ENCODE results near the gene MRGPRE.
"Not testable (repeated sequence)": the region's sequence is repeated elsewhere in the genome, so short reads cannot be mapped to it uniquely, and the experiment has no call there.

The MRGPRE gene, protein sequence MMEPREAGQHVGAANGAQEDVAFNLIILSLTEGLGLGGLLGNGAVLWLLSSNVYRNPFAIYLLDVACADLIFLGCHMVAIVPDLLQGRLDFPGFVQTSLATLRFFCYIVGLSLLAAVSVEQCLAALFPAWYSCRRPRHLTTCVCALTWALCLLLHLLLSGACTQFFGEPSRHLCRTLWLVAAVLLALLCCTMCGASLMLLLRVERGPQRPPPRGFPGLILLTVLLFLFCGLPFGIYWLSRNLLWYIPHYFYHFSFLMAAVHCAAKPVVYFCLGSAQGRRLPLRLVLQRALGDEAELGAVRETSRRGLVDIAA

DNA sequence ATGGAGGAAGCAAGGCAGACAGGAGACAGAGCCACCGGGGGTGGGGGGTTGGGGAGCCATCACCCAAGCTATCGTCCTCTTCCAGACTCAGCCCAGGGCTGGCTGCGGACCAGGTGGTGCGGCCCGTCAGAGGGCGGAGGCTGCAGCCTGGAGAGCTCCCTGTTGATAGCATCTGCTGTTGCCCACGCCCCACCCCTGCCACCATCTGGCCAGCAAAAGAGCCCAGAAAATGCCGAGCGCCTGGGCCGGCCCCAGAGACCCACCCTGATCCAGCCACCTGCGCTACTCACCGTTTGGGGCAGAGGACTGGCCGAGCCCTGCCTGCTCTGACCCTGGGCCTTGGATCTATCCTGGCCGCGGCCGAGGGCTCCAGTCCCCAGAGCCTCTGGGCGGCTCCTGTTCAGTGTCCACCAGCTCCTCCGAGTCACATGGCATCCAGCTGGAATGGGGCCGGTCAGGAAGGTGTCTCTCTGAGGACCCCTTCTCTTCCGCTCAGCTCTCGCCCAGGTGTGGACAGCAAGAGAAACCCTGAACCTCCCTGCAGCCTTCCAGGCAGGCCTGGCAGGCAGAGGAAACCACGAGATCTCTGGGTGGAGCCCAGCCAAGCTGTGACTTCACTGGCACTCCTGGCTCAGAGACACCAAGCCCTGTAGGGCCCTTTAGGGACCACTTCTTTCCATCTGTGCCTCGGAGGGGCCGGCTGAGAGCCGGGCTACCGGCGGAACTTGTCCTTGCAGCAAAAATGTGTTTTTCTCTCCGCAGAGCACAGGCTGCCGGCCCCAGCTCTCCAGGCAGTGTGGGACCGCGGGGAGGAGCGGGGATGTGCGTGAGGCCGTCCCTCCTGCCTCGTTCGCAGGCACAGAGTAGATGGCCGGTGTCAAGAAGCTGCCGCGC, at the start of gene MRGPRE:
MRGPRE (minus strand) TSS at position 567 of the 894 bp plus-strand sequence. CDS start 3,618 bp downstream, outside the sequence.
- TF ChIP-seq EZH2phosphoT487 (IDR thresholded peaks at IDR 0.05; ENCODE audit: borderline replicate concordance, low read length), result no peak
- TF ChIP-seq, protein P1, sequence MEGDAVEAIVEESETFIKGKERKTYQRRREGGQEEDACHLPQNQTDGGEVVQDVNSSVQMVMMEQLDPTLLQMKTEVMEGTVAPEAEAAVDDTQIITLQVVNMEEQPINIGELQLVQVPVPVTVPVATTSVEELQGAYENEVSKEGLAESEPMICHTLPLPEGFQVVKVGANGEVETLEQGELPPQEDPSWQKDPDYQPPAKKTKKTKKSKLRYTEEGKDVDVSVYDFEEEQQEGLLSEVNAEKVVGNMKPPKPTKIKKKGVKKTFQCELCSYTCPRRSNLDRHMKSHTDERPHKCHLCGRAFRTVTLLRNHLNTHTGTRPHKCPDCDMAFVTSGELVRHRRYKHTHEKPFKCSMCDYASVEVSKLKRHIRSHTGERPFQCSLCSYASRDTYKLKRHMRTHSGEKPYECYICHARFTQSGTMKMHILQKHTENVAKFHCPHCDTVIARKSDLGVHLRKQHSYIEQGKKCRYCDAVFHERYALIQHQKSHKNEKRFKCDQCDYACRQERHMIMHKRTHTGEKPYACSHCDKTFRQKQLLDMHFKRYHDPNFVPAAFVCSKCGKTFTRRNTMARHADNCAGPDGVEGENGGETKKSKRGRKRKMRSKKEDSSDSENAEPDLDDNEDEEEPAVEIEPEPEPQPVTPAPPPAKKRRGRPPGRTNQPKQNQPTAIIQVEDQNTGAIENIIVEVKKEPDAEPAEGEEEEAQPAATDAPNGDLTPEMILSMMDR (IDR thresholded peaks at IDR 0.05; ENCODE audit: low read depth, low read length, poor library complexity, severe bottlenecking), result no peak
- no peak within 1 kb of the TSS for H3K4me3 ChIP-seq (ENCODE audit: low read length)
- H3K9me2 ChIP-seq (replicated peaks; ENCODE audit: control insufficient read depth, low read length), result no peaks in the 10 kb centered on the region
- H3K79me2 ChIP-seq (ENCODE audit: control insufficient read depth, low read length), result no peaks in the 10 kb centered on the region
- no peaks in the 10 kb centered on the region for H3K9me3 ChIP-seq (ENCODE audit: control insufficient read depth, insufficient read depth, low read length)
- H3K36me3 ChIP-seq (ENCODE audit: control insufficient read depth, low read length), result no peaks in the 10 kb centered on the region
- H4K20me1 ChIP-seq (ENCODE audit: control insufficient read depth, insufficient read depth, low read depth, low read length), result no peaks in the 10 kb centered on the region
- H3F3A ChIP-seq (ENCODE audit: control insufficient read depth, insufficient read depth), result no peaks in the 10 kb centered on the region
- no peaks in the 10 kb centered on the region for H3K4me1 ChIP-seq (ENCODE audit: control insufficient read depth, low read length)
- no peak within 1 kb of the TSS for H3K27ac ChIP-seq (ENCODE audit: low read depth, low read length)
- H3K4me2 ChIP-seq (ENCODE audit: low read length), result no peak within 1 kb of the TSS
- H3K27me3 ChIP-seq (ENCODE audit: control insufficient read depth, low read length), result no peaks in the 10 kb centered on the region

DNA sequence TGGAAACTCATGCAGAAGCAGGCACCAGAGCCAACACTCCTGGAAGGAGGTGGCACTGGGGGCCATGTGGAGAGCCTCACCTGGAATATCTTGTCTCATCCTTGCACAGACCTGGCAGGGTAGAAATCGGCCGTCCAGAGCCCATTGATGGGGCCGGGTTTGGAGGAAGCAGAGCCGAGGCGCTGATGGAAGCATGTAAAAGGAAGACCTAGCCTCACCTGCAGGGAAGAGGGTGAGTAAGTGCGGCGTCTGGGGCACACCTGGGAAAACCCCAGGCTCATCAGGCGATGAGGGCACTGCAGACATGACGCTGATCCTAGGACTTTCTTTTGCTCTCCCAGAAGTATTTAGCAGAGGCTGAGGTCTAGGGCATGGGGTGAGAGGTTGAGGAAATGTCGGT, 48.9 kb upstream of the MRGPRE start:
- H3K27ac ChIP-seq (ENCODE audit: low read depth, low read length); H4K20me1 ChIP-seq (ENCODE audit: control insufficient read depth, insufficient read depth, low read depth, low read length); H3F3A ChIP-seq (ENCODE audit: control insufficient read depth, insufficient read depth); H3K36me3 ChIP-seq (ENCODE audit: control insufficient read depth, low read length); H3K4me2 ChIP-seq (ENCODE audit: low read length); H3K9me3 ChIP-seq (ENCODE audit: control insufficient read depth, insufficient read depth, low read length); H3K79me2 ChIP-seq (ENCODE audit: control insufficient read depth, low read length); H3K4me1 ChIP-seq (ENCODE audit: control insufficient read depth, low read length); H3K9me2 ChIP-seq (replicated peaks; ENCODE audit: control insufficient read depth, low read length); H3K27me3 ChIP-seq (ENCODE audit: control insufficient read depth, low read length); H3K4me3 ChIP-seq (ENCODE audit: low read length): not testable (repeated sequence)

DNA sequence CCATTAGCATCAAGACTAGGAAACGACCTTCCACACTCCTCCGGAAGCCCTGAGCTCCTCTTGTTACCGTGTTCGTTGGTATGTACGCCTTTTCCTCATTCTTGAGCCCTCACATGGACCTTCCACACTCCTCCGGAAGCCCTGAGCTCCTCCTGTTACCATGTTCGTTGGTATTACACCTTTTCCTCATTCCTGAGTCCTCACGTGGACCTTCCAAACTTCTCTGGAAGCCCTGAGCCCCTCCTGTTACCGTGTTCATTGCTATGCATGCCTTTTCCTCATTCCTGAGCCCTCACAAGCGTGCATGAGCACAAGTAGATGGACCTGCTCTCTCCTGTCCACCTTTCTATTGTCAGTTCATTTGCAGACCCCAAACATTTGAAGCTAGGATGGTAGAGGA, 48.4 kb upstream of the MRGPRE start:
- H3K4me1 ChIP-seq (ENCODE audit: control insufficient read depth, low read length); H4K20me1 ChIP-seq (ENCODE audit: control insufficient read depth, insufficient read depth, low read depth, low read length); H3K36me3 ChIP-seq (ENCODE audit: control insufficient read depth, low read length); H3K79me2 ChIP-seq (ENCODE audit: control insufficient read depth, low read length); H3K4me3 ChIP-seq (ENCODE audit: low read length); H3K9me2 ChIP-seq (replicated peaks; ENCODE audit: control insufficient read depth, low read length); H3K4me2 ChIP-seq (ENCODE audit: low read length); H3K9me3 ChIP-seq (ENCODE audit: control insufficient read depth, insufficient read depth, low read length); H3K27ac ChIP-seq (ENCODE audit: low read depth, low read length); H3K27me3 ChIP-seq (ENCODE audit: control insufficient read depth, low read length); H3F3A ChIP-seq (ENCODE audit: control insufficient read depth, insufficient read depth): not testable (repeated sequence)

DNA sequence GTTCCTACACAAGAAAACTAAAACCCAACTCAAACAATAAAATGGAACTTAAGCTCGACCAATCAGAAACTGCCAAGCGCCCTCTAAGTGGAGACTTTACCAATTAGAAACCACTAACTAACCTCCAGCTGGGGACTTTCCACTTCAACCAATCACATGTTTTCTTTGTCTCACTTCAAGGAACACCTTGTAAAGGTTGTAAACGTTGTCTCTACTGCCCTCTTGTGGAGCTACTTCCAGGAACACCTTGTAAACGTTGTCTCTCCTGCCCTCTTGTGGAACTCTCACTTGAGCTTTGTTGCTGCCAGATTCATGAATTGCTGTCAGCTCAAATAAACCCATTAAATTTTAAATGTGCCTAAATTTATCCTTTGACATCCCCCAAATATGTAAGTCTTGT, 46.7 kb upstream of the MRGPRE start:
- H3K9me3 ChIP-seq (ENCODE audit: control insufficient read depth, insufficient read depth, low read length); H3K4me2 ChIP-seq (ENCODE audit: low read length); H3K4me1 ChIP-seq (ENCODE audit: control insufficient read depth, low read length); H3K79me2 ChIP-seq (ENCODE audit: control insufficient read depth, low read length); H3K36me3 ChIP-seq (ENCODE audit: control insufficient read depth, low read length); H3F3A ChIP-seq (ENCODE audit: control insufficient read depth, insufficient read depth); H3K9me2 ChIP-seq (replicated peaks; ENCODE audit: control insufficient read depth, low read length); H3K4me3 ChIP-seq (ENCODE audit: low read length); H3K27ac ChIP-seq (ENCODE audit: low read depth, low read length); H3K27me3 ChIP-seq (ENCODE audit: control insufficient read depth, low read length); H4K20me1 ChIP-seq (ENCODE audit: control insufficient read depth, insufficient read depth, low read depth, low read length): not testable (repeated sequence)

DNA sequence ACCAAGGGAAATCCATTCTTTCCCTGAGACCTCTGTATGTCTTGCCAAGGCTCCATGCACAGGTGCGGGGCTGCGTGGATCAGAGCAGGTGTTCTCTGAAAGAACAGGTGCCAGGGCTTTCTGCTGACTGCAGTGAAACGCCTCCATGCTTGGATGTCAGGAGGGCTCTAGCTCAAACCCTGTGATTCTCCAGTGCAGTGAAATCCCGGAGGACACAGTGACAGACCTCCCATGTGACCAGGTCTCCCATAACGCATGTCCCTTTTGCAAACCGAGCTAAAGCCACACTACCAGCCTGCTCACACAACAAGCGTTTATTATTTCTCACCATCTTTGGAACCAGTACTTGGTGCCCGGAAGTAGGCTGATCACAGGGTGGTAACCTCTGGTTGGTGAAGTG, 41.4 kb upstream of the MRGPRE start:
- H4K20me1 ChIP-seq (ENCODE audit: control insufficient read depth, insufficient read depth, low read depth, low read length); H3K9me3 ChIP-seq (ENCODE audit: control insufficient read depth, insufficient read depth, low read length); H3K9me2 ChIP-seq (replicated peaks; ENCODE audit: control insufficient read depth, low read length); H3K27ac ChIP-seq (ENCODE audit: low read depth, low read length); H3K36me3 ChIP-seq (ENCODE audit: control insufficient read depth, low read length); H3K4me1 ChIP-seq (ENCODE audit: control insufficient read depth, low read length); H3K4me2 ChIP-seq (ENCODE audit: low read length); H3K4me3 ChIP-seq (ENCODE audit: low read length); H3F3A ChIP-seq (ENCODE audit: control insufficient read depth, insufficient read depth); H3K79me2 ChIP-seq (ENCODE audit: control insufficient read depth, low read length); H3K27me3 ChIP-seq (ENCODE audit: control insufficient read depth, low read length): not testable (repeated sequence)

DNA sequence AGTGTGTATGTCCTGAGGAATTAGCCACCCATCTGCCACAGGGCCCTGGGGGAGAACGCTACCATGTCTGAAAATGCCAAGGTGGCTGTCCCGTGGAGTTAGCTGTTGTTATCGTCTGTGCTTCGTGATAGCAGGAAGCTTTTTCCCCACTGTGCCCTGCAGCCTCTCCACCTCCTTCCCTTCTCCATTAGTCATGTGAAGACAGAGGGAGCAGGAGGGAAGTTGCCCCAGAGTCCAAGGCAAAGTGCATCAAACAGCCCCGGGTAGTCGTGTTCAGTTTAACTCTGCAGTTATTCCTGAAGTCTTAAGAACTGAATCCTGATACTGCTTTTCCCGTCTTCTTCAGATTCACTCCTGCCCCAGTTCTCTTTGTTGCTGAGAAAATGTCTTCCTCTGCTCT, 30.3 kb upstream of the MRGPRE start:
- not testable (repeated sequence) for H3K27ac ChIP-seq (ENCODE audit: low read depth, low read length); H3K36me3 ChIP-seq (ENCODE audit: control insufficient read depth, low read length); H3F3A ChIP-seq (ENCODE audit: control insufficient read depth, insufficient read depth); H4K20me1 ChIP-seq (ENCODE audit: control insufficient read depth, insufficient read depth, low read depth, low read length); H3K4me3 ChIP-seq (ENCODE audit: low read length); H3K9me3 ChIP-seq (ENCODE audit: control insufficient read depth, insufficient read depth, low read length); H3K9me2 ChIP-seq (replicated peaks; ENCODE audit: control insufficient read depth, low read length); H3K4me2 ChIP-seq (ENCODE audit: low read length); H3K79me2 ChIP-seq (ENCODE audit: control insufficient read depth, low read length); H3K27me3 ChIP-seq (ENCODE audit: control insufficient read depth, low read length); H3K4me1 ChIP-seq (ENCODE audit: control insufficient read depth, low read length)

DNA sequence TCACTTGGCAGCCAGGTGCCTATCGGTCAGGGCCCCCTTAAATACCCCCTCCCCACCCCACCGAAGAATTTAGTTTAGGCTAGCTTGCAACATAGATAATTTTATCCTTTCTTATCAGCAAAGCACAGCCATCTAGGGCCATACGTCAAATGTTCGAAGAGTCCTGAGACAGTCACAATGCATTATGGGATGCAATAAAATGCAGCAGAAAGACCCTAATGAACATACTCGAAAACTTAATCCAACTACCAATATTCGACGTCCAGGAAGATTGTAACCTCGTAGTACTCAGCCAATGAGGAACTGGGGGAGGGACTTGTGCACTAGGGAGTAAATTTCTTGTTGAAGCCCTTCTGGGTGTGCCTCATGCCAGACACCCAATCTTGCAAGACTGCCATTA, 29.6 kb upstream of the MRGPRE start:
- not testable (repeated sequence) for H4K20me1 ChIP-seq (ENCODE audit: control insufficient read depth, insufficient read depth, low read depth, low read length); H3K79me2 ChIP-seq (ENCODE audit: control insufficient read depth, low read length); H3K4me2 ChIP-seq (ENCODE audit: low read length); H3K36me3 ChIP-seq (ENCODE audit: control insufficient read depth, low read length); H3K27ac ChIP-seq (ENCODE audit: low read depth, low read length); H3K4me3 ChIP-seq (ENCODE audit: low read length); H3K27me3 ChIP-seq (ENCODE audit: control insufficient read depth, low read length); H3F3A ChIP-seq (ENCODE audit: control insufficient read depth, insufficient read depth); H3K4me1 ChIP-seq (ENCODE audit: control insufficient read depth, low read length); H3K9me3 ChIP-seq (ENCODE audit: control insufficient read depth, insufficient read depth, low read length); H3K9me2 ChIP-seq (replicated peaks; ENCODE audit: control insufficient read depth, low read length)
